HEK293 (cell line): ENCODE data around the gene KIF19.

Experiments
- EGR2 ChIP-seq: fragments of 450-650 bp; formaldehyde crosslinking; IDR thresholded peaks from 2 replicates; pipeline ENCODE4 v1.5.1; 2016; ENCODE audit warnings: low read depth, missing biosample characterization, missing genetic modification characterization
- HOXA7 ChIP-seq: sonication (generic); formaldehyde crosslinking; IDR thresholded peaks from 2 replicates; pipeline ENCODE4 v1.8.1; 2022; ENCODE audit warnings: missing genetic modification reagents, borderline replicate concordance
- KLF7 ChIP-seq: fragments of 450-650 bp; formaldehyde crosslinking; IDR thresholded peaks from 2 replicates; pipeline ENCODE4 v1.5.1; 2016; ENCODE audit warnings: missing biosample characterization, missing genetic modification characterization, borderline replicate concordance
- KLF9 ChIP-seq: fragments of 450-650 bp; formaldehyde crosslinking; IDR thresholded peaks from 2 replicates; pipeline ENCODE4 v1.5.1; 2016; ENCODE audit warnings: missing biosample characterization, missing genetic modification characterization, low read depth
- SP2 ChIP-seq: fragments of 450-650 bp; formaldehyde crosslinking; IDR thresholded peaks from 2 replicates; pipeline ENCODE4 v1.5.1; 2016; ENCODE audit warnings: missing biosample characterization, missing genetic modification characterization
- SP7 ChIP-seq: fragments of 450-650 bp; formaldehyde crosslinking; IDR thresholded peaks from 2 replicates; pipeline ENCODE4 v1.5.1; 2016; ENCODE audit warnings: missing biosample characterization, missing genetic modification characterization
- WT1 ChIP-seq: fragments of 450-650 bp; formaldehyde crosslinking; IDR thresholded peaks from 2 replicates; pipeline ENCODE4 v1.5.1; 2016; ENCODE audit warnings: missing biosample characterization, missing genetic modification characterization
- ZBTB20 ChIP-seq: fragments of 450-650 bp; formaldehyde crosslinking; IDR thresholded peaks from 2 replicates; pipeline ENCODE4 v1.5.1; 2016; ENCODE audit warnings: missing biosample characterization, missing genetic modification characterization
- ZBTB7A ChIP-seq: fragments of 450-650 bp; formaldehyde crosslinking; IDR thresholded peaks from 2 replicates; pipeline ENCODE4 v1.5.1; 2016; ENCODE audit warnings: low read depth, missing biosample characterization, missing genetic modification characterization
- ZFP41 ChIP-seq: fragments of 450-650 bp; formaldehyde crosslinking; IDR thresholded peaks from 2 replicates; pipeline ENCODE4 v1.5.1; 2016; ENCODE audit warnings: missing biosample characterization, missing genetic modification characterization, borderline replicate concordance
- ZNF140 ChIP-seq: fragments of 450-650 bp; formaldehyde crosslinking; IDR thresholded peaks from 2 replicates; pipeline ENCODE4 v1.5.1; 2016; ENCODE audit warnings: missing biosample characterization, missing genetic modification characterization
- ZNF248 ChIP-seq: fragments of 450-650 bp; formaldehyde crosslinking; IDR thresholded peaks from 2 replicates; pipeline ENCODE4 v1.5.1; 2017; ENCODE audit warnings: missing biosample characterization, missing genetic modification characterization
- ZNF473 ChIP-seq: fragments of 450-650 bp; formaldehyde crosslinking; IDR thresholded peaks from 2 replicates; pipeline ENCODE4 v1.5.1; 2017; ENCODE audit warnings: missing biosample characterization, missing genetic modification characterization
- ZNF514 ChIP-seq: fragments of 450-650 bp; formaldehyde crosslinking; IDR thresholded peaks from 2 replicates; pipeline ENCODE4 v1.5.1; 2016; ENCODE audit warnings: missing biosample characterization, missing genetic modification characterization
- ZNF530 ChIP-seq: fragments of 450-650 bp; formaldehyde crosslinking; IDR thresholded peaks from 2 replicates; pipeline ENCODE4 v1.5.1; 2016; ENCODE audit warnings: low read depth, missing biosample characterization, missing genetic modification characterization
- ZNF561 ChIP-seq: fragments of 450-650 bp; IDR thresholded peaks from 2 replicates; pipeline ENCODE4 v1.5.1; 2018; ENCODE audit warnings: missing biosample characterization, missing genetic modification characterization, borderline replicate concordance
- ZNF658 ChIP-seq: fragments of 450-650 bp; formaldehyde crosslinking; IDR thresholded peaks from 2 replicates; pipeline ENCODE4; 2016; ENCODE audit warnings: missing biosample characterization, missing genetic modification characterization
- ZSCAN16 ChIP-seq: fragments of 450-650 bp; formaldehyde crosslinking; IDR thresholded peaks from 2 replicates; pipeline ENCODE4 v1.5.1; 2016; ENCODE audit warnings: missing biosample characterization, missing genetic modification characterization
- TF ChIP-seq, protein P1 (sequence below): fragments of 450-650 bp; formaldehyde crosslinking; conservative IDR thresholded peaks from 2 replicates; pipeline ENCODE4 v1.5.1; 2016; ENCODE audit warnings: low read depth, missing biosample characterization, missing genetic modification characterization
- TF ChIP-seq, protein P2 (sequence below): fragments of 450-650 bp; formaldehyde crosslinking; IDR thresholded peaks from 2 replicates; pipeline ENCODE4 v1.5.1; 2016; ENCODE audit warnings: missing biosample characterization, missing genetic modification characterization
- TF ChIP-seq, protein P3 (sequence below): fragments of 450-650 bp; formaldehyde crosslinking; IDR thresholded peaks from 2 replicates; pipeline ENCODE4 v1.5.1; 2017; ENCODE audit warnings: missing biosample characterization, missing genetic modification characterization
- TF ChIP-seq, protein P4 (sequence below): fragments of 450-650 bp; formaldehyde crosslinking; IDR thresholded peaks from 2 replicates; pipeline ENCODE4 v1.5.1; 2016; ENCODE audit warnings: missing biosample characterization, missing genetic modification characterization
- TF ChIP-seq, protein P5 (sequence below): fragments of 450-650 bp; formaldehyde crosslinking; IDR thresholded peaks from 2 replicates; pipeline ENCODE4 v1.5.1; 2016; ENCODE audit warnings: missing biosample characterization, missing genetic modification characterization
- TF ChIP-seq, protein P6 (sequence below): fragments of 450-650 bp; formaldehyde crosslinking; IDR thresholded peaks from 2 replicates; pipeline ENCODE4 v1.5.1; 2017; ENCODE audit warnings: missing biosample characterization, missing genetic modification characterization
- TF ChIP-seq, protein P7 (sequence below): fragments of 450-650 bp; formaldehyde crosslinking; IDR thresholded peaks from 2 replicates; pipeline ENCODE4 v1.5.1; 2017; ENCODE audit warnings: missing biosample characterization, mild to moderate bottlenecking, missing genetic modification characterization, moderate library complexity

The KIF19 gene

DNA sequence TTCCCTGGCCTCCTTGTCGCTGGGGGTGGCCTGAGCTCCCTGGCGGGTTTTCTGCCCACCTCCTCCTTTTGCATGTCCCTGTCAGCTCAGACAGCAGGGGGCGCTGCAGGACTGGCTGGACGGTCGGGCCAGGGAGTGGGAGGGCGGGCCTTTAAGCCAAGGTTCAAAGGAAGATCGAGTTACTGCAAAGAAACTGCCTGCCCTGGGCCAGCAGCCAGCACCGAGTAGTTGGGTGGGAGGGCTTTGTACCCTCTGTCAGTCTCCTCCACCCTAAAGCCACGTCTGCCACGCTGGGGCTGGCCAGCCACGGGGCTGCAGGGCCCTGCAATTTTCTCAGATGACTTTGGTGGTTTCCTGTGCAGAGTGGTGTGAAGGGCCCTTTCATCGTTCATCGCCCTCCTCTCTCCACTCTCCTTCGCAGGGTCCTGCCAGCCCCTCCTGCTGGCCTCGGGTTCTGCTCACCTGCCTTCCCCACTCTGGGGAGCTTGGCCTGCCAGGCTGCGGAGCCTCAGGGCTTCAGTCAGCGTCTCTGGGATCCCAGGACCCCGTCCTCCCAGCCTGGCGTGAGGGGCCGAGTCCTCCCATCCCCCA, 53.6 kb downstream of the KIF19 start (continued):
- TF ChIP-seq EGR2 (tag by site-specific recombination) (peak; percentile 76), KLF7 (tag by site-specific recombination) (no peak), ZNF530 (tag by site-specific recombination) (no peak), ZNF473 (tag by site-specific recombination) (no peak), ZNF658 (tag by site-specific recombination) (no peak), SP7 (peak; percentile 56), ZNF561 (tag by site-specific recombination) (no peak), ZBTB7A (no peak), KLF9 (tag by site-specific recombination) (peak; percentile 49), ZNF248 (tag by site-specific recombination) (no peak), ZSCAN16 (no peak), ZBTB20 (tag by site-specific recombination) (no peak), WT1 (0 out of 2 replicates have a peak, but pooled peaks have one; percentile 29), ZNF514 (tag by site-specific recombination) (no peak), HOXA7 (CRISPR knock-in tag) (no peak), SP2 (tag by site-specific recombination) (peak; percentile 35), ZNF140 (no peak), ZFP41 (tag by site-specific recombination) (no peak)
- TF ChIP-seq, protein P1, sequence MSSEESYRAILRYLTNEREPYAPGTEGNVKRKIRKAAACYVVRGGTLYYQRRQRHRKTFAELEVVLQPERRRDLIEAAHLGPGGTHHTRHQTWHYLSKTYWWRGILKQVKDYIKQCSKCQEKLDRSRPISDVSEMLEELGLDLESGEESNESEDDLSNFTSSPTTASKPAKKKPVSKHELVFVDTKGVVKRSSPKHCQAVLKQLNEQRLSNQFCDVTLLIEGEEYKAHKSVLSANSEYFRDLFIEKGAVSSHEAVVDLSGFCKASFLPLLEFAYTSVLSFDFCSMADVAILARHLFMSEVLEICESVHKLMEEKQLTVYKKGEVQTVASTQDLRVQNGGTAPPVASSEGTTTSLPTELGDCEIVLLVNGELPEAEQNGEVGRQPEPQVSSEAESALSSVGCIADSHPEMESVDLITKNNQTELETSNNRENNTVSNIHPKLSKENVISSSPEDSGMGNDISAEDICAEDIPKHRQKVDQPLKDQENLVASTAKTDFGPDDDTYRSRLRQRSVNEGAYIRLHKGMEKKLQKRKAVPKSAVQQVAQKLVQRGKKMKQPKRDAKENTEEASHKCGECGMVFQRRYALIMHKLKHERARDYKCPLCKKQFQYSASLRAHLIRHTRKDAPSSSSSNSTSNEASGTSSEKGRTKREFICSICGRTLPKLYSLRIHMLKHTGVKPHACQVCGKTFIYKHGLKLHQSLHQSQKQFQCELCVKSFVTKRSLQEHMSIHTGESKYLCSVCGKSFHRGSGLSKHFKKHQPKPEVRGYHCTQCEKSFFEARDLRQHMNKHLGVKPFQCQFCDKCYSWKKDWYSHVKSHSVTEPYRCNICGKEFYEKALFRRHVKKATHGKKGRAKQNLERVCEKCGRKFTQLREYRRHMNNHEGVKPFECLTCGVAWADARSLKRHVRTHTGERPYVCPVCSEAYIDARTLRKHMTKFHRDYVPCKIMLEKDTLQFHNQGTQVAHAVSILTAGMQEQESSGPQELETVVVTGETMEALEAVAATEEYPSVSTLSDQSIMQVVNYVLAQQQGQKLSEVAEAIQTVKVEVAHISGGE (tag by site-specific recombination) = no peak
- TF ChIP-seq, protein P2, sequence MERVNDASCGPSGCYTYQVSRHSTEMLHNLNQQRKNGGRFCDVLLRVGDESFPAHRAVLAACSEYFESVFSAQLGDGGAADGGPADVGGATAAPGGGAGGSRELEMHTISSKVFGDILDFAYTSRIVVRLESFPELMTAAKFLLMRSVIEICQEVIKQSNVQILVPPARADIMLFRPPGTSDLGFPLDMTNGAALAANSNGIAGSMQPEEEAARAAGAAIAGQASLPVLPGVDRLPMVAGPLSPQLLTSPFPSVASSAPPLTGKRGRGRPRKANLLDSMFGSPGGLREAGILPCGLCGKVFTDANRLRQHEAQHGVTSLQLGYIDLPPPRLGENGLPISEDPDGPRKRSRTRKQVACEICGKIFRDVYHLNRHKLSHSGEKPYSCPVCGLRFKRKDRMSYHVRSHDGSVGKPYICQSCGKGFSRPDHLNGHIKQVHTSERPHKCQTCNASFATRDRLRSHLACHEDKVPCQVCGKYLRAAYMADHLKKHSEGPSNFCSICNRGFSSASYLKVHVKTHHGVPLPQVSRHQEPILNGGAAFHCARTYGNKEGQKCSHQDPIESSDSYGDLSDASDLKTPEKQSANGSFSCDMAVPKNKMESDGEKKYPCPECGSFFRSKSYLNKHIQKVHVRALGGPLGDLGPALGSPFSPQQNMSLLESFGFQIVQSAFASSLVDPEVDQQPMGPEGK (tag by site-specific recombination) = peak; percentile 54
- TF ChIP-seq, protein P3, sequence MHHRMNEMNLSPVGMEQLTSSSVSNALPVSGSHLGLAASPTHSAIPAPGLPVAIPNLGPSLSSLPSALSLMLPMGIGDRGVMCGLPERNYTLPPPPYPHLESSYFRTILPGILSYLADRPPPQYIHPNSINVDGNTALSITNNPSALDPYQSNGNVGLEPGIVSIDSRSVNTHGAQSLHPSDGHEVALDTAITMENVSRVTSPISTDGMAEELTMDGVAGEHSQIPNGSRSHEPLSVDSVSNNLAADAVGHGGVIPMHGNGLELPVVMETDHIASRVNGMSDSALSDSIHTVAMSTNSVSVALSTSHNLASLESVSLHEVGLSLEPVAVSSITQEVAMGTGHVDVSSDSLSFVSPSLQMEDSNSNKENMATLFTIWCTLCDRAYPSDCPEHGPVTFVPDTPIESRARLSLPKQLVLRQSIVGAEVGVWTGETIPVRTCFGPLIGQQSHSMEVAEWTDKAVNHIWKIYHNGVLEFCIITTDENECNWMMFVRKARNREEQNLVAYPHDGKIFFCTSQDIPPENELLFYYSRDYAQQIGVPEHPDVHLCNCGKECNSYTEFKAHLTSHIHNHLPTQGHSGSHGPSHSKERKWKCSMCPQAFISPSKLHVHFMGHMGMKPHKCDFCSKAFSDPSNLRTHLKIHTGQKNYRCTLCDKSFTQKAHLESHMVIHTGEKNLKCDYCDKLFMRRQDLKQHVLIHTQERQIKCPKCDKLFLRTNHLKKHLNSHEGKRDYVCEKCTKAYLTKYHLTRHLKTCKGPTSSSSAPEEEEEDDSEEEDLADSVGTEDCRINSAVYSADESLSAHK (tag by site-specific recombination) = peak; percentile 77
- TF ChIP-seq, protein P4, sequence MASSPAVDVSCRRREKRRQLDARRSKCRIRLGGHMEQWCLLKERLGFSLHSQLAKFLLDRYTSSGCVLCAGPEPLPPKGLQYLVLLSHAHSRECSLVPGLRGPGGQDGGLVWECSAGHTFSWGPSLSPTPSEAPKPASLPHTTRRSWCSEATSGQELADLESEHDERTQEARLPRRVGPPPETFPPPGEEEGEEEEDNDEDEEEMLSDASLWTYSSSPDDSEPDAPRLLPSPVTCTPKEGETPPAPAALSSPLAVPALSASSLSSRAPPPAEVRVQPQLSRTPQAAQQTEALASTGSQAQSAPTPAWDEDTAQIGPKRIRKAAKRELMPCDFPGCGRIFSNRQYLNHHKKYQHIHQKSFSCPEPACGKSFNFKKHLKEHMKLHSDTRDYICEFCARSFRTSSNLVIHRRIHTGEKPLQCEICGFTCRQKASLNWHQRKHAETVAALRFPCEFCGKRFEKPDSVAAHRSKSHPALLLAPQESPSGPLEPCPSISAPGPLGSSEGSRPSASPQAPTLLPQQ (tag by site-specific recombination) = no peak
- TF ChIP-seq, protein P5, sequence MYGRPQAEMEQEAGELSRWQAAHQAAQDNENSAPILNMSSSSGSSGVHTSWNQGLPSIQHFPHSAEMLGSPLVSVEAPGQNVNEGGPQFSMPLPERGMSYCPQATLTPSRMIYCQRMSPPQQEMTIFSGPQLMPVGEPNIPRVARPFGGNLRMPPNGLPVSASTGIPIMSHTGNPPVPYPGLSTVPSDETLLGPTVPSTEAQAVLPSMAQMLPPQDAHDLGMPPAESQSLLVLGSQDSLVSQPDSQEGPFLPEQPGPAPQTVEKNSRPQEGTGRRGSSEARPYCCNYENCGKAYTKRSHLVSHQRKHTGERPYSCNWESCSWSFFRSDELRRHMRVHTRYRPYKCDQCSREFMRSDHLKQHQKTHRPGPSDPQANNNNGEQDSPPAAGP = peak; percentile 55; the same call in 1 of the 2 replicates
- TF ChIP-seq, protein P6, sequence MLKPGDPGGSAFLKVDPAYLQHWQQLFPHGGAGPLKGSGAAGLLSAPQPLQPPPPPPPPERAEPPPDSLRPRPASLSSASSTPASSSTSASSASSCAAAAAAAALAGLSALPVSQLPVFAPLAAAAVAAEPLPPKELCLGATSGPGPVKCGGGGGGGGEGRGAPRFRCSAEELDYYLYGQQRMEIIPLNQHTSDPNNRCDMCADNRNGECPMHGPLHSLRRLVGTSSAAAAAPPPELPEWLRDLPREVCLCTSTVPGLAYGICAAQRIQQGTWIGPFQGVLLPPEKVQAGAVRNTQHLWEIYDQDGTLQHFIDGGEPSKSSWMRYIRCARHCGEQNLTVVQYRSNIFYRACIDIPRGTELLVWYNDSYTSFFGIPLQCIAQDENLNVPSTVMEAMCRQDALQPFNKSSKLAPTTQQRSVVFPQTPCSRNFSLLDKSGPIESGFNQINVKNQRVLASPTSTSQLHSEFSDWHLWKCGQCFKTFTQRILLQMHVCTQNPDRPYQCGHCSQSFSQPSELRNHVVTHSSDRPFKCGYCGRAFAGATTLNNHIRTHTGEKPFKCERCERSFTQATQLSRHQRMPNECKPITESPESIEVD (tag by site-specific recombination) = no peak
- TF ChIP-seq, protein P7, sequence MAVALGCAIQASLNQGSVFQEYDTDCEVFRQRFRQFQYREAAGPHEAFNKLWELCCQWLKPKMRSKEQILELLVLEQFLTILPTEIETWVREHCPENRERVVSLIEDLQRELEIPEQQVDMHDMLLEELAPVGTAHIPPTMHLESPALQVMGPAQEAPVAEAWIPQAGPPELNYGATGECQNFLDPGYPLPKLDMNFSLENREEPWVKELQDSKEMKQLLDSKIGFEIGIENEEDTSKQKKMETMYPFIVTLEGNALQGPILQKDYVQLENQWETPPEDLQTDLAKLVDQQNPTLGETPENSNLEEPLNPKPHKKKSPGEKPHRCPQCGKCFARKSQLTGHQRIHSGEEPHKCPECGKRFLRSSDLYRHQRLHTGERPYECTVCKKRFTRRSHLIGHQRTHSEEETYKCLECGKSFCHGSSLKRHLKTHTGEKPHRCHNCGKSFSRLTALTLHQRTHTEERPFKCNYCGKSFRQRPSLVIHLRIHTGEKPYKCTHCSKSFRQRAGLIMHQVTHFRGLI (tag by site-specific recombination) = no peak
